Skeletal muscle tissue (tissue), 4 donors: Measurements from ENCODE around the gene GZMH. TPM values are rescaled to one million over a fixed set of nuclear protein-coding genes. Genes with fewer than 3 reads are reported as not detected.
"Not testable (repeated sequence)": the region's sequence is repeated elsewhere in the genome, so short reads cannot be mapped to it uniquely, and the experiment has no call there.

ENCODE experiments used
- H3K27ac ChIP-seq: one replicate; pipeline ENCODE4 v1.7.0; 2013; ENCODE audit warnings: mild to moderate bottlenecking, low read depth, low read length, inconsistent platforms
- H3K27me3 ChIP-seq, 3 donors: one replicate each; pipeline ENCODE4 v1.7.0; 2013; ENCODE audit warnings: low read length in 3 of 3; ENCODE audit not compliant: control insufficient read depth in 3 of 3, insufficient read depth in 3 of 3
- H3K36me3 ChIP-seq, 3 donors: one replicate each; pipeline ENCODE4 v1.7.0; 2013; ENCODE audit warnings: low read length in 3 of 3; ENCODE audit not compliant: control insufficient read depth in 3 of 3, insufficient read depth in 3 of 3
- H3K4me1 ChIP-seq, 3 donors: one replicate each; pipeline ENCODE4 v1.7.0; 2013; ENCODE audit warnings: low read length in 3 of 3, mild to moderate bottlenecking in 3 of 3; ENCODE audit not compliant: control insufficient read depth in 3 of 3, insufficient read depth in 3 of 3
- H3K4me3 ChIP-seq, 3 donors: one replicate each; pipeline ENCODE4 v1.7.0; 2013; ENCODE audit warnings: low read length in 3 of 3
- H3K9ac ChIP-seq, 3 donors: one replicate each; pipeline ENCODE4 v1.7.0; 2013; ENCODE audit warnings: low read length in 3 of 3, mild to moderate bottlenecking in 3 of 3, moderate library complexity in 2 of 3, low read depth in 1 of 3
- H3K9me3 ChIP-seq, 3 donors: one replicate each; pipeline ENCODE4 v1.7.0; 2013; ENCODE audit warnings: low read length in 3 of 3; ENCODE audit not compliant: control insufficient read depth in 3 of 3
- total RNA-seq: library from RNA; depleted of rRNA; stranded (reverse); fragments of >200 nt; gene quantifications from one replicate; pipeline ENCODE4 v1.2.3, GENCODE V29; 2014
- donor health status: Osteomylitis.

GZMH gene
- total RNA-seq, 1 donor from 2014 or later = not detected

DNA sequence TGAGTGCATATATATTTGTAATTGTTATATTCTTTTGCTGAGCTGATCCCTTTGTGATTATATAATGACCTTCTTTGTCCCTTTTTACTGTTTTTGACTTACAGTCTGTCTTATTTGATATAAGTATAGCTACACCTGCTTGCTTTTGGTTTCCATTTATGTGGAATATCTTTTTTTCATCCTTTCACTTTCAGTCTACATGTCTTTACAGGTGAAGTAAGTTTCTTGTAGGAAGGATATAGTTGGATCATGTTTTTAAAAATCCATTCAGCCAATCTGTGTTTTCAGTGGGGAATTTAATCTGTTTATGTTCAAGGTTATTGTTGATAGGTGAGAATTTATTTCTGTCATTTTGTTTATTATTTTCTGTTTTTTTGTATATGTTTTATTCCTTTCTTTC is 12.1 kb downstream of the GZMH start:
- H3K27ac ChIP-seq = no peak overlapping the region
- H3K36me3 ChIP-seq = no peaks in the 10 kb centered on the region
- H3K27me3 ChIP-seq = peaks cover 0 to 2% (median 0%) of the 10 kb centered on the region in 3 donors
- H3K4me1 ChIP-seq = no peaks in the 10 kb centered on the region
- peaks cover 0 to 7% (median 6%) of the 10 kb centered on the region in 3 donors for H3K9me3 ChIP-seq
- H3K9ac ChIP-seq = no peak overlapping the region
- H3K4me3 ChIP-seq = no peak overlapping the region

DNA sequence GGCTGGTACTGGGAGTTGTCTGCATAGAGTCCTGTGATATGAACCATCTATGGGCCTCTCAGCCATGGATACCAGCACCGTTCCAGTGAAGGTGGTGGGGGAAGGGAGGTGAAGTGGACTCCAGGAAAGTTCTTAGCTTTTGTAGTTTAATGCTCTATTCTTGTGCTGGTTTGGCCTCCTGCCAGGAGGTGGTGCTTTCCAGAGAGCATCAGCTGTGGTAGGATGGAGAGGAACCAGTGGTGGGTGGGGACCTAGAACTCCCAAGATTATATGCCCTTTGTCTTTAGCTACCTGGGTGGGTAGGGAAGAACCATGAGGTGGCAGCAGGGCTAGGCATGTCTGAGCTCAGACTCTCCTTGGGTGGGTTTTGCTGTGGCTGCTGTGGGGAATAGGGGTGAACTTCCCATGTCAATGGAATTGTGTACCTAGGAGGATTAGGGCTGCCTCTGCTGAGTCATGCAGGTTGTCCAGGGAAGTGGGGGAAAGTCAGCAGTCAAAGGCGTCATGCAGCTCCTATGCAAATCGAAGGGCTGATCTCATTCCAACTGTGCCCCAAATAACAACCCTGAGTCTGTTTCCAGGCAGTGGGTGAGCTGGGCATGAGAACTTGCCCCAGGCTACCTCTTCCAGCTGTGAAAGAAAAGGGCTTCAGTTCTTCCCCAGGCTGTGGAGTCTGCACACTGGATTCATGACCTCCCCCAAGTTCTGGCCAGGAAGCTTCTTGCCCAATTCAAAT is 14.2 kb downstream of the GZMH start:
- Histone ChIP-seq H3K9ac (no peak overlapping the region), H3K4me3 (no peak overlapping the region), H3K4me1 (no peaks in the 10 kb centered on the region), H3K36me3 (no peaks in the 10 kb centered on the region), H3K9me3 (peaks cover 0 to 7% (median 3%) of the 10 kb centered on the region in 3 donors), H3K27me3 (no peaks in the 10 kb centered on the region), H3K27ac (no peak overlapping the region)

DNA sequence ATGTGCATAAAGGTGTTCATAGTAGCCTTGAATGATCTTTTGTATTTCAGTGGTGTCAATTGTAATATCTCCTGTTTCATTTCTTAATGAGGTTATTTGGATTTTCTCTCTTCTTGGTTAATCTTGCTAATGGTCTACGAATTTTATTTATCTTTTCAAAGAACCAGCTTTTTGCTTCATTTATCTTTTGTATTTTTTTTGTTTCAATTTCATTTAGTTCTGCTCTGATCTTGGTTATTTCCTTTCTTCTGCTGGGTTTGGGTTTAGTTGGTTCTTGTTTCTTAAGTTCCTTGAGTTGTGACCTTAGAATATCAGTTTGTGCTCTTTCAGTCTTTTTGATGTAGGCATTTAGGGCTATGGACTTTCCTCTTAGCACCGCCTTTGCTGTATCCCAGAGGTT is 18.5 kb downstream of the GZMH start:
- not testable (repeated sequence) for H3K9ac ChIP-seq, H3K4me1 ChIP-seq, H3K36me3 ChIP-seq, H3K9me3 ChIP-seq, H3K27me3 ChIP-seq, H3K27ac ChIP-seq, H3K4me3 ChIP-seq

DNA sequence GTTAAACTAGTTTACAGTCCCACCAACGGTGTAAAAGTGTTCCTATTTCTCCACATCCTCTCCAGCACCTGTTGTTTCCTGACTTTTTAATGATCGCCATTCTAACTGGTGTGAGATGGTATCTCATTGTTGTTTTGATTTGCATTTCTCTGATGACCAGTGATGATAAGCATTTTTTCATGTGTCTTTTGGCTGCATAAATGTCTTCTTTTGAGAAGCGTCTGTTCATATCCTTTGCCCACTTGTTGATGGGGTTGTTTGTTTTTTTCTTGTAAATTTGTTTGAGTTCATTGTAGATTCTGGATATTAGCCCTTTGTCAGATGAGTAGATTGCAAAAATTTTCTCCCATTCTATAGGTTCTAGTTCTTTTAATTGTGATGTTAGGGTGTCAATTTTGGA is 25.1 kb downstream of the GZMH start:
- H3K27me3 ChIP-seq, H3K9ac ChIP-seq, H3K4me3 ChIP-seq, H3K9me3 ChIP-seq, H3K27ac ChIP-seq, H3K4me1 ChIP-seq, H3K36me3 ChIP-seq: not testable (repeated sequence)

DNA sequence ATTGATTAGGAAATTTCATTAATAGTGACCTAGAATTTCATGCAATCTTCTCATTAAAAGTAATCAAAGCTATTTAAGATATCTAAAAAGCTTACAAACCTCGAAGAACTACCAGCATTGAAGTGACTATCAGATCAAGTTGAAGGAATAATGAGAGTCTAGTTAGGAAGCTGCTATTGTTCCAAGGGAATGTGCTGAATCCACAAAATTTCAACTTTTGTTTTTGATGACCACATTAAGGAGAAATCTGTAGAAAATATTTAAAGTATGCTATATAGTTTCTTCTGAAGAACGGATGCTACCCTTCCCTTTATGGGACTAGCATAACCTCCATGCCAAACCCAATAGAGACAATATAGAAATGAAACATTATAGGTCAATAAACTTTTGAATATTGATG is 30.9 kb downstream of the GZMH start:
- H3K36me3 ChIP-seq = no peaks in the 10 kb centered on the region
- no peaks in the 10 kb centered on the region for H3K4me1 ChIP-seq
- no peaks in the 10 kb centered on the region for H3K9me3 ChIP-seq
- no peak overlapping the region for H3K4me3 ChIP-seq
- H3K27me3 ChIP-seq = no peaks in the 10 kb centered on the region
- H3K9ac ChIP-seq = no peak overlapping the region
- no peak overlapping the region for H3K27ac ChIP-seq

DNA sequence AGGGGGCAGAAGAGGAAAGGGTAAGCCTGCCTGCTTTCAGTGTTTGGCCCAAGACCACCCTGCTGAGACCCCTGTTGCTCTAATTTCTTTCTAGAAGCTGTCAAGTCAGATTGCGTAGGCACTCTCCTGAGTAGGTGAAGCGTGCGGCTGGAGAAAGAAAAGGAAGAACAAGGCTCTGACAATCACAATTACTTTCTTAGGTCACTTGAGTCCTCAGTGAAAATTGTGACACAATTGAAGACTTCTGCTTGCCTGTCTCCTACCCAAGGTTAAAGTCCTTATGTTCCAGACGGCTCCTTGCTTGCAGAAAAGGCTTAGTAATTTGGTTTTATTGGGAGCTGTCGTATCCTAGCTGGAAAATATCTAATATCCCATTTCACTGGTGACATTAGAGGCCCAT is 32.7 kb downstream of the GZMH start:
- Histone ChIP-seq H3K27me3 (no peaks in the 10 kb centered on the region), H3K36me3 (no peaks in the 10 kb centered on the region), H3K4me3 (no peak overlapping the region), H3K9me3 (no peaks in the 10 kb centered on the region), H3K4me1 (no peaks in the 10 kb centered on the region), H3K9ac (no peak overlapping the region), H3K27ac (no peak overlapping the region)

DNA sequence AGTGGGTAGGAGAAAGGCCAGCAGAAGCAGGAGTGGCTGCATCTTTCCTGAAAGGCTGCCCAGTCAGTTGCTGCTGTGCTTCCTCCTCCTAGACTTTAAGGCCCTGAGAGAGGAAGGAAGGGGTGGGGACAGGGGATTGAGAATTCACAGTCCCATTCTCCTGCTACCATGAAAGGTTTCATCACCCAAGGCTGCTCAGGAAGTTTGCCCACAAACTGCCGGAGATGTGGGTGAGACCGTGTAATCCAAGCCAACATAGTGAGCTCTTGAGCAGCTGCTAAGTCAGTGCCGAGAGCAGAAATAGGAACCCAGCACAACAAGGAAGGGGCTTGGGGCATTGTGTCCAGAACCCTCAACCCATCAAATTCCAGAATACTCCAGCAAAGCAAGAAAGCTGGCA is 33.3 kb downstream of the GZMH start, which contains the start of gene CTSG:
CTSG (minus strand) TSS at position 69 of the 400 bp plus-strand sequence; CDS start at position 42, 27 bp downstream.
- H3K9me3 ChIP-seq = no peaks in the 10 kb centered on the region
- no peak within 1 kb of the TSS for H3K27ac ChIP-seq
- no peaks in the 10 kb centered on the region for H3K36me3 ChIP-seq
- H3K27me3 ChIP-seq = no peaks in the 10 kb centered on the region
- no peaks in the 10 kb centered on the region for H3K4me1 ChIP-seq
- H3K4me3 ChIP-seq = no peak within 1 kb of the TSS
- H3K9ac ChIP-seq = no peak within 1 kb of the TSS

DNA sequence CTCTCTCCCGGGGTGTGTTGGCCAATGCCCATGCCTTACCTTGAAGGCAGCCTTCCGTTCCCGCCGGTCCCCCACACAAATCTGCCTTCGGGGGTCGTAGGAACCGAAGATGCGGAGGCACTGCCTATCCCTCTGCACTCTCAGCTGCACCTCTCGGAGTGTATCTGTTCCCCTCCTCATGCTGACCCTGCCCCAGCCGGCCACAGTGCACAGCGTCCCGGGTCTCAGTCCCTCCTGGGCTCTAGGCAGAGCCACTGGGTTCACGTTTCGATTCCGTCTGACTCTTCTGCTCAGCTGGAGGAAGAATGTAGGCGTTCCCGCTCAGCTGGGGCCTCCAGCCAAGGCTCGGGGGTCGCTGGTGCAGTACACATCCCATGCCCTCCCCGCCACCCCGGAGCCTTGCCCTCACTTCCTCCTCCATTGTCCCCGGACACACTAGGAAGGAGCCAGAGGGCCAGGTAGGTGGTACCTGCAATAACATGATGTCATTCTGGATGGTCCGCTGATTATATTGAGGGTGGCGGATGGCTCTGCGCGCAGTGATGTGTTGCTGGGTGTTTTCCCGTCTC is 35.2 kb downstream of the GZMH start:
- Histone ChIP-seq H3K4me1 (no peaks in the 10 kb centered on the region), H3K9me3 (no peaks in the 10 kb centered on the region), H3K4me3 (no peak overlapping the region), H3K27ac (no peak overlapping the region), H3K9ac (no peak overlapping the region), H3K36me3 (no peaks in the 10 kb centered on the region), H3K27me3 (no peaks in the 10 kb centered on the region)

DNA sequence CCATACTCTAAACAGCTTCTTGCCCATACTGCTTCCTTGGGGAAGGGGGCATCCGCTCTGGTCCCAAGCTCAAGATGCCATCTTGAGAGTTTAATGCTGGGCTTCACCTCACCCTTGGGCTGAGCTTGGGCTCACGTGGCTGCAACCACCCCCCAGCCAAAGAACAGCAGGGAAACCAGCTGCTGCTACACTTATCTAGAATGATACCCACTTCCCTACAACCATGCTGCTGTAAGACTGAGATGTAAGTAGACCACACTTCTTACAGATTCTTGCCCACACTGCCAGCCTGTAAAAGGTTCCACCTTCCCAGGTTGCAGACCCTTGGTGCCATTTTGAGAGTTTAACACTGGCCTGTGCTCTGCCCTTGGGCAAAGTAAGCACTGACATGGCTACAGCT is 43.2 kb downstream of the GZMH start:
- Histone ChIP-seq H3K4me1 (no peaks in the 10 kb centered on the region), H3K9ac (no peak overlapping the region), H3K27me3 (no peaks in the 10 kb centered on the region), H3K4me3 (no peak overlapping the region), H3K9me3 (peaks cover 2 to 9% (median 3%) of the 10 kb centered on the region in 3 donors), H3K36me3 (no peaks in the 10 kb centered on the region), H3K27ac (no peak overlapping the region)

DNA sequence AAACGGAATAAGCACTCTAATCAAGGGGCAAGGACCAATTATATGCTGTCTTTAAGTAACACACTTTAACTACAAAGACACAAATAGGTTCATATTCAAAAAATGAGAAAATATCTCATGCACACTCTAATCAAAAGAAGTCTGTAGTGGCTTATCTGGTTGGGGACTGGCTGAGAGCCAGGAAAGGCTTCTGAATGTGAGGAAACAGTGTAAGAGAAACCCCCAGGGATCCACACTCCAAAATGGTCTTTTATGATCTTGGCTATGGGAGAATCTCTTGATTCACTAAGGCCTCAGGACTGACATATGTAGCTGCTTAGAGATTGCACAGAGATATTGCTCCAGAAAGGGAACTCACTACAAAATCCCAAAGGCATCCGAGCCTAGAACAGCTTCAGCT is 43.7 kb downstream of the GZMH start:
- Histone ChIP-seq H3K4me3 (no peak overlapping the region), H3K9me3 (peaks cover 2 to 9% (median 3%) of the 10 kb centered on the region in 3 donors), H3K9ac (no peak overlapping the region), H3K36me3 (no peaks in the 10 kb centered on the region), H3K4me1 (no peaks in the 10 kb centered on the region), H3K27ac (no peak overlapping the region), H3K27me3 (no peaks in the 10 kb centered on the region)
